RWPE2 (cell line): ENCODE measurements around the gene ITPR1.

Source experiments
- ATAC-seq: fragments of 200-7000 bp; cut with Tn5 transposase; 3 replicates; pipeline ENCODE4 v1.9.1; 2021; ENCODE audit warnings: low read depth
- DNase-seq: peaks from one replicate; pipeline ENCODE4 v3.0.0-alpha.2; 2020; ENCODE audit warnings: low spot score
- H3K27ac ChIP-seq: fragments of 450-650 bp; 2 replicates; pipeline ENCODE4 v1.5.1; 2017; ENCODE audit warnings: mild to moderate bottlenecking; ENCODE audit not compliant: poor library complexity, severe bottlenecking
- H3K27me3 ChIP-seq: fragments of 250-450 bp; sonication (Bioruptor Pico); 2 replicates; pipeline ENCODE4 v1.5.1; 2021; ENCODE audit warnings: mild to moderate bottlenecking, moderate library complexity; ENCODE audit not compliant: insufficient read depth, poor library complexity, severe bottlenecking
- H3K36me3 ChIP-seq: fragments of 250-450 bp; sonication (Bioruptor Pico); 2 replicates; pipeline ENCODE4 v1.5.1; 2020; ENCODE audit warnings: low read depth, mild to moderate bottlenecking, moderate library complexity
- H3K4me1 ChIP-seq: fragments of 250-450 bp; sonication (Bioruptor Pico); 2 replicates; pipeline ENCODE4 v1.5.1; 2021; ENCODE audit warnings: mild to moderate bottlenecking, moderate library complexity; ENCODE audit not compliant: insufficient read depth, poor library complexity, severe bottlenecking
- H3K4me3 ChIP-seq: fragments of 250-450 bp; sonication (Bioruptor Pico); 2 replicates; pipeline ENCODE4 v1.5.1; 2021; ENCODE audit warnings: mild to moderate bottlenecking, moderate library complexity; ENCODE audit not compliant: severe bottlenecking
- H3K9me3 ChIP-seq: fragments of 250-450 bp; sonication (Bioruptor Pico); 2 replicates; pipeline ENCODE4 v1.5.1; 2021; ENCODE audit warnings: mild to moderate bottlenecking, moderate library complexity; ENCODE audit not compliant: severe bottlenecking
- CTCF ChIP-seq: fragments of 450-650 bp; IDR thresholded peaks from one replicate; pipeline ENCODE4 v1.5.1; 2017; ENCODE audit warnings: mild to moderate bottlenecking, moderate library complexity; ENCODE audit not compliant: poor library complexity, severe bottlenecking

ITPR1 gene

GRCh38 chr3:4476496-4476895 is 16.7 kb upstream of the ITPR1 start:
- Histone ChIP-seq H3K4me1 (no peaks in the 10 kb centered on the region), H3K9me3 (no peaks in the 10 kb centered on the region), H3K4me3 (no peak overlapping the region), H3K27ac (no peak overlapping the region), H3K27me3 (no peaks in the 10 kb centered on the region), H3K36me3 (no peaks in the 10 kb centered on the region)
- TF ChIP-seq CTCF: no peak
- ATAC-seq (no peak), DNase-seq (no peak)

- no peak overlapping the region for H3K4me3 ChIP-seq
Observed at GRCh38 chr3:4478261-4478660, 14.9 kb upstream of the ITPR1 start.

GRCh38 chr3:4491855-4492207 is 1.3 kb upstream of the ITPR1 start:
- peak overlapping the region; percentile 49 for H3K27ac ChIP-seq

More at GRCh38 chr3:4478261-4478660, 14.9 kb upstream of the ITPR1 start:
- Histone ChIP-seq H3K36me3 (no peaks in the 10 kb centered on the region), H3K4me1 (no peaks in the 10 kb centered on the region), H3K27ac (no peak overlapping the region), H3K9me3 (no peaks in the 10 kb centered on the region), H3K27me3 (no peaks in the 10 kb centered on the region)
- TF ChIP-seq CTCF: no peak
- no peak for ATAC-seq
- no peak for DNase-seq

GRCh38 chr3:4492208-4493013 is 737 bp upstream of the ITPR1 start:
- ATAC-seq (peak; percentile 67), DNase-seq (peak; percentile 52)

More at GRCh38 chr3:4491855-4492207, 1.3 kb upstream of the ITPR1 start:
- H3K4me3 ChIP-seq: peak overlapping the region; percentile 72
- H3K27me3 ChIP-seq: no peaks in the 10 kb centered on the region
- no peak for DNase-seq
- no peak for ATAC-seq
- no peaks in the 10 kb centered on the region for H3K9me3 ChIP-seq
- TF ChIP-seq CTCF: no peak
- peaks cover 8% of the 10 kb centered on the region for H3K4me1 ChIP-seq
- H3K36me3 ChIP-seq: no peaks in the 10 kb centered on the region

More at GRCh38 chr3:4492208-4493013, 737 bp upstream of the ITPR1 start:
- Histone ChIP-seq H3K4me3 (peak overlapping the region; percentile 72), H3K27ac (peak overlapping the region; percentile 49), H3K27me3 (no peaks in the 10 kb centered on the region), H3K9me3 (no peaks in the 10 kb centered on the region), H3K36me3 (no peaks in the 10 kb centered on the region), H3K4me1 (peaks cover 8% of the 10 kb centered on the region)
- TF ChIP-seq CTCF: no peak
